ENCODE measurements around the gene BCAR3. TPM values are rescaled to one million over a fixed set of nuclear protein-coding genes. Genes with fewer than 3 reads are reported as not detected.
A peak's percentile ranks its signal among the peaks of the same experiment; 100 is the strongest.
"Not testable (repeated sequence)": the region's sequence is repeated elsewhere in the genome, so short reads cannot be mapped to it uniquely, and the experiment has no call there.

BCAR3 gene
- total RNA-seq, 1 donor from 2014 or later: 38.5 TPM

GRCh38 chr1:93662481-93663207 is 19.0 kb downstream of the BCAR3 start:
- H3K27ac Mint-ChIP-seq (ENCODE audit: unreplicated experiment): peak overlapping the region; percentile 75
- peaks cover 22% of the 10 kb centered on the region for H3K36me3 Mint-ChIP-seq (ENCODE audit: low read depth)
- H3K4me3 Mint-ChIP-seq: peak overlapping the region; percentile 22
- H3K4me1 Mint-ChIP-seq: peaks cover 70% of the 10 kb centered on the region
- H3K27me3 Mint-ChIP-seq (ENCODE audit: low read depth): no peaks in the 10 kb centered on the region
- no peak for DNase-seq (ENCODE audit: low read depth, low spot score)
- H3K9me3 Mint-ChIP-seq: no peaks in the 10 kb centered on the region
- no peak for TF ChIP-seq CTCF (conservative IDR thresholded peaks at IDR 0.05)

GRCh38 chr1:93661829-93662474 is 19.7 kb downstream of the BCAR3 start:
- DNase-seq (ENCODE audit: low read depth, low spot score): no peak
- no peaks in the 10 kb centered on the region for H3K27me3 Mint-ChIP-seq (ENCODE audit: low read depth)
- no peaks in the 10 kb centered on the region for H3K9me3 Mint-ChIP-seq
- H3K4me1 Mint-ChIP-seq: peaks cover 65% of the 10 kb centered on the region
- peak overlapping the region; percentile 22 for H3K4me3 Mint-ChIP-seq
- no peak for TF ChIP-seq CTCF (conservative IDR thresholded peaks at IDR 0.05)
- peak overlapping the region; percentile 75 for H3K27ac Mint-ChIP-seq (ENCODE audit: unreplicated experiment)
- peaks cover 22% of the 10 kb centered on the region for H3K36me3 Mint-ChIP-seq (ENCODE audit: low read depth)

GRCh38 chr1:93661341-93661740 is 20.3 kb downstream of the BCAR3 start:
- Mint-ChIP-seq H3K36me3 (ENCODE audit: low read depth) (peaks cover 21% of the 10 kb centered on the region), H3K4me1 (peaks cover 64% of the 10 kb centered on the region)
- not testable (repeated sequence) for DNase-seq (ENCODE audit: low read depth, low spot score); H3K27ac Mint-ChIP-seq (ENCODE audit: unreplicated experiment); H3K9me3 Mint-ChIP-seq; H3K27me3 Mint-ChIP-seq (ENCODE audit: low read depth); H3K4me3 Mint-ChIP-seq

GRCh38 chr1:93659822-93660503 is 21.7 kb downstream of the BCAR3 start:
- Mint-ChIP-seq H3K4me3 (peak overlapping the region; percentile 4), H3K27ac (ENCODE audit: unreplicated experiment) (peak overlapping the region; percentile 72), H3K27me3 (ENCODE audit: low read depth) (no peaks in the 10 kb centered on the region), H3K36me3 (ENCODE audit: low read depth) (peaks cover 29% of the 10 kb centered on the region), H3K9me3 (no peaks in the 10 kb centered on the region), H3K4me1 (peaks cover 63% of the 10 kb centered on the region)
- no peak for DNase-seq (ENCODE audit: low read depth, low spot score)
- TF ChIP-seq CTCF (conservative IDR thresholded peaks at IDR 0.05): no peak

- Mint-ChIP-seq H3K4me3 (no peak overlapping the region), H3K27ac (ENCODE audit: unreplicated experiment) (no peak overlapping the region), H3K9me3 (no peaks in the 10 kb centered on the region), H3K27me3 (ENCODE audit: low read depth) (no peaks in the 10 kb centered on the region), H3K36me3 (ENCODE audit: low read depth) (peaks cover 36% of the 10 kb centered on the region), H3K4me1 (peaks cover 62% of the 10 kb centered on the region)
- TF ChIP-seq CTCF (conservative IDR thresholded peaks at IDR 0.05): no peak
- DNase-seq (ENCODE audit: low read depth, low spot score): no peak
Measured at GRCh38 chr1:93658188-93658587, 23.4 kb downstream of the BCAR3 start.

Data from neural crest cell (in vitro differentiated cells).